GM23338 (cell line): Measurements from ENCODE around the gene PAK1IP1. TPM values are rescaled to one million over a fixed set of nuclear protein-coding genes. Genes with fewer than 3 reads are reported as not detected.
A peak's percentile ranks its signal among the peaks of the same experiment; 100 is the strongest.

Source experiments
- ATAC-seq: fragments of 200-7000 bp; cut with Tn5 transposase; 3 replicates; pipeline ENCODE4 v1.9.1; 2020
- DNase-seq: peaks from one replicate; pipeline ENCODE4 v3.0.0-alpha.2; 2015; ENCODE audit warnings: low spot score
- H2AFZ ChIP-seq: fragments of 200-600 bp; sonication (generic); 2 replicates; pipeline ENCODE4 v1.8.0; 2016; ENCODE audit warnings: antibody characterized with exemption, mild to moderate bottlenecking, moderate library complexity
- H3F3A ChIP-seq: fragments of 200-600 bp; sonication (generic); replicated peaks from 2 replicates; pipeline ENCODE4 v1.8.0; 2017; ENCODE audit warnings: antibody characterized with exemption, mixed run types, low read depth
- H3K27ac ChIP-seq: fragments of 200-600 bp; sonication (generic); 2 replicates; pipeline ENCODE4 v1.6.1; 2016; ENCODE audit warnings: low read depth
- H3K27me3 ChIP-seq: fragments of 200-600 bp; sonication (generic); 2 replicates; pipeline ENCODE4 v1.8.0; 2016; ENCODE audit warnings: mild to moderate bottlenecking, mixed run types, moderate library complexity; ENCODE audit not compliant: insufficient read depth
- H3K36me3 ChIP-seq: fragments of 200-600 bp; sonication (generic); 2 replicates; pipeline ENCODE4 v1.8.0; 2016; ENCODE audit warnings: mild to moderate bottlenecking; ENCODE audit not compliant: insufficient read depth
- H3K4me1 ChIP-seq: fragments of 200-600 bp; sonication (generic); 2 replicates; pipeline ENCODE4 v1.8.0; 2016; ENCODE audit warnings: mild to moderate bottlenecking, moderate library complexity; ENCODE audit not compliant: insufficient read depth
- H3K4me2 ChIP-seq: fragments of 200-600 bp; sonication (generic); 2 replicates; pipeline ENCODE4 v1.7.1; 2017; ENCODE audit warnings: mixed run types
- H3K4me3 ChIP-seq: fragments of 200-600 bp; sonication (generic); 2 replicates; pipeline ENCODE4 v1.6.1; 2016; ENCODE audit warnings: mixed run types
- H3K79me2 ChIP-seq: fragments of 200-600 bp; sonication (generic); replicated peaks from 2 replicates; pipeline ENCODE4 v1.8.0; 2017; ENCODE audit warnings: mild to moderate bottlenecking; ENCODE audit not compliant: insufficient read depth
- H3K9me2 ChIP-seq: fragments of 200-600 bp; sonication (generic); 2 replicates; pipeline ENCODE4 v1.8.0; 2017; ENCODE audit not compliant: insufficient read depth
- H4K20me1 ChIP-seq: fragments of 200-600 bp; sonication (generic); replicated peaks from 2 replicates; pipeline ENCODE4 v1.8.0; 2017; ENCODE audit warnings: mild to moderate bottlenecking; ENCODE audit not compliant: insufficient read depth
- H3K27ac Mint-ChIP-seq: 2 replicates; pipeline ENCODE4 v1.8.0; 2020; ENCODE audit warnings: inconsistent platforms, mild to moderate bottlenecking, moderate library complexity, mixed read lengths
- H3K27me3 Mint-ChIP-seq: 3 replicates; pipeline ENCODE4 v1.8.0; 2022; ENCODE audit warnings: low read depth, mild to moderate bottlenecking, moderate library complexity, mixed read lengths, inconsistent platforms; ENCODE audit not compliant: insufficient read depth, poor library complexity
- H3K36me3 Mint-ChIP-seq: 3 replicates; pipeline ENCODE4 v1.8.0; 2021; ENCODE audit warnings: low read depth, mild to moderate bottlenecking, inconsistent platforms, moderate library complexity, mixed read lengths
- H3K4me1 Mint-ChIP-seq: 3 replicates; pipeline ENCODE4 v1.8.0; 2020; ENCODE audit warnings: mild to moderate bottlenecking, inconsistent platforms, mixed read lengths
- H3K4me3 Mint-ChIP-seq: 3 replicates; pipeline ENCODE4 v1.8.0; 2021; ENCODE audit warnings: moderate library complexity, mild to moderate bottlenecking, inconsistent platforms, mixed read lengths
- H3K9me3 Mint-ChIP-seq: 3 replicates; pipeline ENCODE4 v1.8.0; 2020; ENCODE audit warnings: moderate library complexity, mild to moderate bottlenecking, inconsistent platforms, mixed read lengths
- CREB1 ChIP-seq: fragments of 250-450 bp; sonication (Bioruptor Pico); IDR thresholded peaks from 2 replicates; pipeline ENCODE4 v1.5.0; 2020; ENCODE audit warnings: low read depth, mild to moderate bottlenecking, moderate library complexity
- JUNB ChIP-seq: IDR thresholded peaks from one replicate; pipeline ENCODE4 v1.6.1; 2016; ENCODE audit warnings: antibody characterized with exemption; ENCODE audit not compliant: unreplicated experiment
- NANOG ChIP-seq: IDR thresholded peaks from 2 replicates; pipeline ENCODE4 v1.6.1; 2016; ENCODE audit warnings: antibody characterized with exemption, borderline replicate concordance
- POLR2AphosphoS5 ChIP-seq: IDR thresholded peaks from 2 replicates; pipeline ENCODE4 v1.6.1; 2016; ENCODE audit warnings: antibody characterized with exemption, low read depth
- STAT1 ChIP-seq: IDR thresholded peaks from one replicate; pipeline ENCODE4 v1.6.1; 2016; ENCODE audit warnings: antibody characterized with exemption; ENCODE audit not compliant: unreplicated experiment
- ZNF331 ChIP-seq: fragments of 250-450 bp; sonication (Bioruptor Pico); IDR thresholded peaks from 2 replicates; pipeline ENCODE4 v1.5.0; 2020; ENCODE audit warnings: low read depth, mild to moderate bottlenecking, moderate library complexity
- polyA plus RNA-seq: library from polyadenylated mRNA; unstranded; fragments of >200 nt; fragmentation: Nextera tagmentation; extraction: Ambion mirVana; gene quantifications from 2 replicates; pipeline ENCODE4 v1.2.1, GENCODE V29; 2016
- total RNA-seq: library from RNA; depleted of rRNA; stranded (reverse); fragments of >200 nt; shearing (Covaris generic); gene quantifications from 2 replicates; pipeline ENCODE4 v1.2.3, GENCODE V29; 2014
- TF ChIP-seq, protein P1 (sequence below): fragments of 250-450 bp; sonication (Bioruptor Pico); IDR thresholded peaks from 2 replicates; pipeline ENCODE4 v1.5.0; 2020; ENCODE audit warnings: mild to moderate bottlenecking, moderate library complexity
- TF ChIP-seq, protein P2 (sequence below): IDR thresholded peaks from 2 replicates; pipeline ENCODE4 v1.6.1; 2016; ENCODE audit warnings: antibody characterized with exemption

Gene PAK1IP1
- total and polyA plus RNA-seq, 2 experiments from 2014 or later, result 45.5 to 93.2 TPM

DNA sequence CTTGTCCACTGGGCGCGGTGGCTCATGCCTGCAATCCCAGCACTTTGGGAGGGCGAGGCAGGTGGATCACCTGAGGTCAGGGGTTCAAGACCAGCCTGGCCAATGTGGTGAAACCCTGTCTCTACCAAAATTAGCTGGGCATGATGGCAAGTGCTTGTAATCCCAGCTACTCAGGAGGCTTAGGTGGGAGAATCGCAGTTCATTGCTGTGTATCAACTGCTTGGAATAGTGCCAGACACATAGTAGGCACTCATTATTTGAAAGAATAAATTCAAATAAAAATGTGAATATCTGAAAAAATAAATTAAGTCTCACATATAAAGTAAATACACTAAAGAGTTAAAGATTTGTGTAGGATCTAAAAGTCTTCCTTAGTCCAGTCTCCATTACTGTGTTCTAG is 1.9 kb downstream of the PAK1IP1 start (continued):
- TF ChIP-seq, protein P1, sequence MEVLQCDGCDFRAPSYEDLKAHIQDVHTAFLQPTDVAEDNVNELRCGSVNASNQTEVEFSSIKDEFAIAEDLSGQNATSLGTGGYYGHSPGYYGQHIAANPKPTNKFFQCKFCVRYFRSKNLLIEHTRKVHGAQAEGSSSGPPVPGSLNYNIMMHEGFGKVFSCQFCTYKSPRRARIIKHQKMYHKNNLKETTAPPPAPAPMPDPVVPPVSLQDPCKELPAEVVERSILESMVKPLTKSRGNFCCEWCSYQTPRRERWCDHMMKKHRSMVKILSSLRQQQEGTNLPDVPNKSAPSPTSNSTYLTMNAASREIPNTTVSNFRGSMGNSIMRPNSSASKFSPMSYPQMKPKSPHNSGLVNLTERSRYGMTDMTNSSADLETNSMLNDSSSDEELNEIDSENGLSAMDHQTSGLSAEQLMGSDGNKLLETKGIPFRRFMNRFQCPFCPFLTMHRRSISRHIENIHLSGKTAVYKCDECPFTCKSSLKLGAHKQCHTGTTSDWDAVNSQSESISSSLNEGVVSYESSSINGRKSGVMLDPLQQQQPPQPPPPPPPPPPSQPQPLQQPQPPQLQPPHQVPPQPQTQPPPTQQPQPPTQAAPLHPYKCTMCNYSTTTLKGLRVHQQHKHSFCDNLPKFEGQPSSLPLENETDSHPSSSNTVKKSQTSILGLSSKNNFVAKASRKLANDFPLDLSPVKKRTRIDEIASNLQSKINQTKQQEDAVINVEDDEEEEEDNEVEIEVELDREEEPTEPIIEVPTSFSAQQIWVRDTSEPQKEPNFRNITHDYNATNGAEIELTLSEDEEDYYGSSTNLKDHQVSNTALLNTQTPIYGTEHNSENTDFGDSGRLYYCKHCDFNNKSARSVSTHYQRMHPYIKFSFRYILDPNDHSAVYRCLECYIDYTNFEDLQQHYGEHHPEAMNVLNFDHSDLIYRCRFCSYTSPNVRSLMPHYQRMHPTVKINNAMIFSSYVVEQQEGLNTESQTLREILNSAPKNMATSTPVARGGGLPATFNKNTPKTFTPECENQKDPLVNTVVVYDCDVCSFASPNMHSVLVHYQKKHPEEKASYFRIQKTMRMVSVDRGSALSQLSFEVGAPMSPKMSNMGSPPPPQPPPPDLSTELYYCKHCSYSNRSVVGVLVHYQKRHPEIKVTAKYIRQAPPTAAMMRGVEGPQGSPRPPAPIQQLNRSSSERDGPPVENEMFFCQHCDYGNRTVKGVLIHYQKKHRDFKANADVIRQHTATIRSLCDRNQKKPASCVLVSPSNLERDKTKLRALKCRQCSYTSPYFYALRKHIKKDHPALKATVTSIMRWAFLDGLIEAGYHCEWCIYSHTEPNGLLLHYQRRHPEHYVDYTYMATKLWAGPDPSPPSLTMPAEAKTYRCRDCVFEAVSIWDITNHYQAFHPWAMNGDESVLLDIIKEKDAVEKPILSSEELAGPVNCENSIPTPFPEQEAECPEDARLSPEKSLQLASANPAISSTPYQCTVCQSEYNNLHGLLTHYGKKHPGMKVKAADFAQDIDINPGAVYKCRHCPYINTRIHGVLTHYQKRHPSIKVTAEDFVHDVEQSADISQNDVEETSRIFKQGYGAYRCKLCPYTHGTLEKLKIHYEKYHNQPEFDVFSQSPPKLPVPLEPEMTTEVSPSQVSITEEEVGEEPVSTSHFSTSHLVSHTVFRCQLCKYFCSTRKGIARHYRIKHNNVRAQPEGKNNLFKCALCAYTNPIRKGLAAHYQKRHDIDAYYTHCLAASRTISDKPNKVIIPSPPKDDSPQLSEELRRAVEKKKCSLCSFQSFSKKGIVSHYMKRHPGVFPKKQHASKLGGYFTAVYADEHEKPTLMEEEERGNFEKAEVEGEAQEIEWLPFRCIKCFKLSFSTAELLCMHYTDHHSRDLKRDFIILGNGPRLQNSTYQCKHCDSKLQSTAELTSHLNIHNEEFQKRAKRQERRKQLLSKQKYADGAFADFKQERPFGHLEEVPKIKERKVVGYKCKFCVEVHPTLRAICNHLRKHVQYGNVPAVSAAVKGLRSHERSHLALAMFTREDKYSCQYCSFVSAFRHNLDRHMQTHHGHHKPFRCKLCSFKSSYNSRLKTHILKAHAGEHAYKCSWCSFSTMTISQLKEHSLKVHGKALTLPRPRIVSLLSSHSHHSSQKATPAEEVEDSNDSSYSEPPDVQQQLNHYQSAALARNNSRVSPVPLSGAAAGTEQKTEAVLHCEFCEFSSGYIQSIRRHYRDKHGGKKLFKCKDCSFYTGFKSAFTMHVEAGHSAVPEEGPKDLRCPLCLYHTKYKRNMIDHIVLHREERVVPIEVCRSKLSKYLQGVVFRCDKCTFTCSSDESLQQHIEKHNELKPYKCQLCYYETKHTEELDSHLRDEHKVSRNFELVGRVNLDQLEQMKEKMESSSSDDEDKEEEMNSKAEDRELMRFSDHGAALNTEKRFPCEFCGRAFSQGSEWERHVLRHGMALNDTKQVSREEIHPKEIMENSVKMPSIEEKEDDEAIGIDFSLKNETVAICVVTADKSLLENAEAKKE (CRISPR knock-in tag), result no peak
- TF ChIP-seq, protein P2, sequence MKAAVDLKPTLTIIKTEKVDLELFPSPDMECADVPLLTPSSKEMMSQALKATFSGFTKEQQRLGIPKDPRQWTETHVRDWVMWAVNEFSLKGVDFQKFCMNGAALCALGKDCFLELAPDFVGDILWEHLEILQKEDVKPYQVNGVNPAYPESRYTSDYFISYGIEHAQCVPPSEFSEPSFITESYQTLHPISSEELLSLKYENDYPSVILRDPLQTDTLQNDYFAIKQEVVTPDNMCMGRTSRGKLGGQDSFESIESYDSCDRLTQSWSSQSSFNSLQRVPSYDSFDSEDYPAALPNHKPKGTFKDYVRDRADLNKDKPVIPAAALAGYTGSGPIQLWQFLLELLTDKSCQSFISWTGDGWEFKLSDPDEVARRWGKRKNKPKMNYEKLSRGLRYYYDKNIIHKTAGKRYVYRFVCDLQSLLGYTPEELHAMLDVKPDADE, result no peak
- TF ChIP-seq STAT1 (no peak), CREB1 (CRISPR knock-in tag) (no peak), POLR2AphosphoS5 (no peak), ZNF331 (CRISPR knock-in tag) (no peak)

DNA sequence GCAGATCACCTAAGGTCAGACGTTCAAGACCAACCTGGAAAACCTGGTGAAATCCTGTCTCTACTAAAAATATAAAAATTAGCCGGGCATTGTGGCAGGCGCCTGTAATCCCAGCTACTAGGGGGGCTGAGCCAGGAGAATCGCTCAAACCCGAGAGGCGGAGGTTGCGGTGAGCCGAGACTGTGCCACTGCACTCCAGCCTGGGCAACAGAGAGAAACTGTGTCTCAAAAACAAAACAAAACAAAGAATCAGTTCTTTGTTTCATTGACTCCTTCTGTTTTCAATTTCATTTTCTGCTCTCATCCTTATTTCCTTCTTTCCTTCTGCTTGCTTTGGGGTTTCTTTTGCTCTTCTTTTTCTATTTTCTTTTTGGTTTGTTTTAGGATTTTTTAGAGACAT is 19.2 kb downstream of the PAK1IP1 start:
- Mint-ChIP-seq H3K27me3 (peaks cover 2% of the 10 kb centered on the region), H3K4me3 (no peak overlapping the region), H3K36me3 (peaks cover 31% of the 10 kb centered on the region; the same call in 2 of the 3 replicates), H3K4me1 (no peaks in the 10 kb centered on the region), H3K9me3 (peaks cover 14% of the 10 kb centered on the region), H3K27ac (no peak overlapping the region; the same call in 1 of the 2 replicates)
- H2AFZ ChIP-seq, result no peak overlapping the region
- TF ChIP-seq, protein P1 (CRISPR knock-in tag), result no peak
- TF ChIP-seq NANOG (no peak), STAT1 (no peak), JUNB (no peak)
- H3K4me3 ChIP-seq, result no peak overlapping the region
- DNase-seq (no peak), ATAC-seq (no peak)
- no peak overlapping the region for H3K4me2 ChIP-seq
- H3K79me2 ChIP-seq, result no peaks in the 10 kb centered on the region
- H4K20me1 ChIP-seq, result no peaks in the 10 kb centered on the region
- H3K9me2 ChIP-seq, result no peaks in the 10 kb centered on the region
- peaks cover 15% of the 10 kb centered on the region for H3K36me3 ChIP-seq
- H3K4me1 ChIP-seq, result no peaks in the 10 kb centered on the region
- H3K27ac ChIP-seq, result peak overlapping the region; percentile 56; the same call in 1 of the 2 replicates
- 0 out of 2 replicates have a peak, but pooled peaks cover 7% of the 10 kb centered on the region for H3F3A ChIP-seq
- no peaks in the 10 kb centered on the region for H3K27me3 ChIP-seq
